ENCODE measurements around the gene SND1.
"Not testable (repeated sequence)": the region's sequence is repeated elsewhere in the genome, so short reads cannot be mapped to it uniquely, and the experiment has no call there.

SND1 gene

DNA sequence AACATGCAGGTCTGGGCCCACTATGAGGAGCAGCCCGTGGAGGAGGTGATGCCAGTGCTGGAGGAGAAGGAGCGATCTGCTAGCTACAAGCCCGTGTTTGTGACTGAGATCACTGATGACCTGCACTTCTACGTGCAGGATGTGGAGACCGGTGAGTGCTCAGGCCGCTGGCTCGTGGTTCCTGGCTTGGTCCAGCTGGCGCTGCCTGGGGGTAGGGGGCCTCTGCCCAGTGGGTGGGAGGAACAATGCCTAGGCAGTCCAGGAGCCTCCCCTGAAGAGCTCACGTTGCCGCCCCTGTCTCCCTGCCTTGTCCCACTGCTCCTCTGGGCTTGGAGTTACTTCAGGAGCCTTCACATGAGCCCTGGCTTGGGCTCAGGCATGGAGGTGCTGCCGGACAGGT lies 429.4 kb downstream of the SND1 start:
- DNase-seq, result no peak

DNA sequence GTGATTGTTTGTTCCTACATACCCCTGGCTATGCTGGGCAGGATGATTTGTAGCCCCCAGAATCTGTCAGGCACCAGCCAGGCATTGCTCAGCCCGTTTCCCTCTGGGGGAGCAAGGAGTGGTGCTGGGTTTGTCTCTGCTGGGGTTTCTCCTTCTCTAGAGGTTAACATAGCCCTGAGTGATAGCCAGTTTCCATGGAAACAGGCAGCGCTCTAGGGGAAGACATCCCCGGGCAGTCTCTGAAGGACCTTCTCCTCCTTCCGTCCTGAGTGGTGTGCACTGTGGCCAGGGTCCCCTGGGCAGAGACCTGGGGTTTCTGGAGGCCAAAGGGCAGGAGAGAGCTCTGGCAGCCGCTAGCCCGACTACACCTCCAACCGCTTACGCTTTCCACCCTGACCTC lies 429.8 kb downstream of the SND1 start:
- no peak for DNase-seq

DNA sequence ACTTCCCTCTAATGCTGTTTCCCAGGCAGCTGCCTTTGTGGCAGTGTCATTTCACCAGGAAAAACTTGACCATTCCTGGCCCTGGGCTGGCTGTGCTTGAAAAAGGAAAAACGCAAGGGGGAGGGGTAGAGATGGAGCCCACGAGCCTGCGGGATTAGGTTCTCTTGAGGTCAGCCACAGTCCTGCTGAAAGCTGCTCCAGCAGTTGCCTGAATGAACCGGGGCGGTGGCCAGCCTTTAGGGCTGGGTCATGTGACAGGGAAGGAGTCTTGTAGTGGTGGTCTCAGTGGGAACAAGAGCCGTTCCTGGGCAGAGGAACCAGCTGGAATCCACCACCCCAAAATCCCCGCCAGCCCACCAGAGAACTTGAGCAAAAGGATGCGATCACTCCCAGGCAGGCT lies 430.4 kb downstream of the SND1 start:
- DNase-seq, result no peak

DNA sequence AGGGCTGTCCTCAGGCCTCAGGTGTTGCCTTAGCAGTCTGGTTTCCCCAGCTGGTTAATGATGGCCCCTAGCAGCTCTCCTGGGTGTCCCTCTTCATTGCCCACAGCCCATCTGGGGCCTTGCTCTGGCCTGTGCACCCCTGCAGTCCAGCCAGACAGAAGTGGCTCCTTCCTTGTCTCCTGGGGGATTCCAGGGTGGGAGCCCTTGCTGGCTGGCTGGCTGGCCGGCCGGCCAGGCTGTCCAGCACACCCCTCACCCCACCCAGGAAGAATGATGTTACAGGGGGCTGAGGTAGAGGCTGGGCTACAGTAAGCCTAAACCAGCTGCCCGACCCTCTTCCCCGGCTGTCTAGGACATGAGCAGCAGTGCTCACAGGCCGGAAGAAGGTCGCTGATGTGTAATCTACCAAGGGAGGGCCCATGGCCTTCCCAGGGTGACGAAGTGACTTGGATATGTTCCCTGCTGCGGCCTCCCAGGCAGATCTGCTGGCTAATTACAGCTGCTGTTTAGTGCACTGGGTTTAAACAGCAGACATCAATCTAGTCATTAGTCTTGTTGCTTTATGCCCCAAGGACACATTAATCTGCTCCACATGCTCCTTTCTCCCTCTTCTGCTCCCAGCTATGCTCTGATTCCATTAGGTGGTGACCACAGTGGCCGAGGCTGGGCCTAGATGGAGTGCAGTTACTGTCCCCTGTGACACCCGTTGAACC lies 433.1 kb downstream of the SND1 start:
- DNase-seq, result no peak

DNA sequence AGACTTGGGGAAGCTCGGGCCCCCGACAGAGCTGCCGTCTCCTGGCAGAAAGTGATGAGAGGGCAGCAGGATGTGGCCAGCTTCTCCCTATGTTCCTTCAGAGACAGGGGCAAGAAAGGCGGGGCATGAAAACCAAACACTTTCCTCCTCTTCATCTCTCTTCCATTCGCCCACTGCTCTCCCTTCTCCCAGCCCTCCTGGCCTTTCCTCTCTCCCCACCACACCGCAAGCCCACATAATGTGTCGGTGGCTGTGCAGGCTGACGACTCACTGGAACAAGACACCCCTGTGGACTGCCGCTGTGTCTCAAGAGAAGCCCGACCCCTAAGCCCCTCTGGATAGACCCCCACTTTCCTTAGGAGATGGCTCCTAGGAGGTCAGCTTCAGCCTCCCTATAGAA lies 438.5 kb downstream of the SND1 start:
- DNase-seq, result no peak

DNA sequence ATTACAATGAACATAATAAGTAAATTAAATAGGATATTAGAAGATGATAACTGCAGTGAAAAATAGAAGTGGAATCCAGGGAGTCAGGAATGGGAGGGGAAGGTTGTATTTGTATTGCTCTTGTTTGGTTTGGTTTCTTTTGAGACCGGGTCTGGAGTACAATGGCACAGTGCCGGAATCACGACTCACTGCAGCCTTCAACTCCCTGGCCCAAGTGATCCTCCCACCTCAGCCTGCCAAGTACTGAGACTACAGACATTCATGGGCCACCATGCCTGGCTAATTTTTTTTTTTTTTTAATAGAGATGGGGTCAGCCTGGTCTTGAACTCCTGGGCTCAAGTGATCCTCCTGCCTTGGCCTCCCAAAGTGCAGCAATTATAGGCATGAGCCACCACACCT lies 439.1 kb downstream of the SND1 start:
- no peak for DNase-seq

DNA sequence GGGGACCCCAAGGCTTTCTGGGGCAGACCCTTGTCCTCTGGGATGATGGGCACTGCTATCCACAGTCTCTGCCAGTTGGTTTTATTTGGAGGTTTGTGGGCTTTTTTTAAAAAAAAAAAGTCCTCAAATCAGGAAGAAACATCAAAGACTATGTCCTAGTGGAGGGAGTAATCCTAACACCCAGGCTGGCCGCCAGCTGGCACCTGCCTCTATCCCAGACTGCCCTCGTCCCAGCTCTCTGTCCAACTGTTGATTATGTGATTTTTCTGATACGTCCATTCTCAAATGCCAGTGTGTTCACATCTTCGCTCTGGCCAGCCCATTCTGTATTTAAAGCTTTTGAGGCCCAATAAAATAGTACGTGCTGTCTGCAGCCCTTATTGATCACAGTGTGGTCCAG lies 440.2 kb downstream of the SND1 start:
- no peak for DNase-seq

DNA sequence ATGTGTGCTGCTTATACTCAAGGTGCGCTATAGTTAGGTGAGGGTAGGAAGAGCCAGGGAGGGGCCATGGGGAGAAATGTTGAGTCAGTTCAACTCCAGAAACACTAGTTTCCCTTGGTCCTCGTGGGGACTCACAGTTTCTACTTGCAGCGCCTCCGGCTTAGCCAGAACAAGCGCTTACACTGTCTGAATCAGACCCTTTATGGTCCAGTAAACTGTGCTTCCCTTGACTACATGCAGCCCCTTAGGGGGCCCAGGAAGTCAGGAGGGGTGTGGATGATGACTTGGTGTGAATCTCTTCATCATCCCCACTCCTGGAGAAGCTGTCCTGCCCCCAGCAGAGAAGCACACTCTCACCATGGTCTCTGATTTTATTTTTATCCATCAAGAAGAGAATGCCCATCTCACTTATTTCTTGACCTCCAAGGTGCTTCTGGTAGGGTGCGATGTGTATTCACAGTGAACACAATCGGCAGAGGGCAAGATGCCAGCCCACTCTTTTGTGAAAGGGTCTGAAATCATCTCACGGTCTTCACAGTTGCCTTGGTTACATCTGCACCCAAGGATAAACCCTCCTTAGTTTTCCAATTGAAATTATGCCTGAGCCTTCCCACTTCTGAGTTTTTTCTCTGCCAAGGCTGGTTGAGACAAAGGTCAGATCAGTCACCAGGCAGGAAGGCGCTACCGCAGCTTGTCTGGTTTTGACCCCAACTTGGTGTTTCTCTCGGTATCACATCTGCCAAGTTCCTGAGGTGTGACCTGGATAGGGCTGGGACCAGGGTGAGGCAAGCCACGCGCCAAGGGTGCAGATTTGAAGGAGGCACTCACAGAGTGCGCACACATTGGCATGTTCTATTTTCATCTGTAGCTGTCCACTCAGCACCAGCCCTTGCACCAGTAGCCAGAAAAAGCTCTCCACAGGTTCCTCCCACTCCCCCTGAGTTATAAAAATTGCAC lies 441.9 kb downstream of the SND1 start:
- no peak for DNase-seq

DNA sequence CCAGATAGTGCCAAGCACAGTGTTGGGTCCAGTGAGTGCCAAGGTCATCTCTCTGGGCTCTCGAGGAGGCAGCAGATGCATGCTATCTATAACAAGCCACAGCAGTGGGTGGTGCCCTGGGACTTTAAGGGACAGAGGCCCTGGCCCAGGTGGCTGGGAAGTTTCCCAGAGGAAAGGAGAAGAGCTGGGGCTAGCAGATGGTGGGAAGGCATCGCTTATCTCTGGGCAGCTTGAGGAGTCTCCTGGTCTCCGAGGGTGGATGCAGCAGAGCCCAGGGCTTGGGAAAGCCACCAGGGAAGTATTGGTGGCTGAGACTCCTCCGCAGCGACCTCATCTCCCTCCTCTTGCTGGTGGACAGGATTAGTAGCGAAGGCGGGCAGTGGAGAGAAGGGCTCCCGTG lies 442.7 kb downstream of the SND1 start:
- no peak for DNase-seq

DNA sequence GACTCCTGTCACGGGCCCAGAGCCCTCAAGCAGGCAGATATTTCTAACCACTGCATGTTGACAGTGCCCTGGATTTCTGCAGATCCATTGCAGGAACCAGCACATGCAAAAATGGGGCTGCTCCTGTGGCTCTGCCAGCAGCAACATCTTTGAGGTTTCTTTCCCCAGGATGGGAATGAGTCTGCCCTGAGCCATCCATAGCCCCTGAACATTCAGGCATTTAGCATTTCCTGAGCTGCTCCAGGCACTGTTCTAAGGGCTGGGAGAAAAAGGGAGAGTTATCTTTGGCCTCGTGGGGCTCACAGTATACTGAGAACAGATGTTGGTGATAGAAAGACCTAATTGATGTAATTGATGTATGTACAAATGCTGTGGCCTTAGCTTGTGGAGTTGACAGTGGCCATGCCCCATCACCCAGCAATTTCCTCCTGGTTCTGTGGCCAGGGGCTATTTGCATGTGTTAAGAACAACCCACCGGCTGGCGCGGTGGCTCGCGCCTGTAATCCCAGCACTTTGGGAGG lies 445.3 kb downstream of the SND1 start:
- DNase-seq, result no peak

DNA sequence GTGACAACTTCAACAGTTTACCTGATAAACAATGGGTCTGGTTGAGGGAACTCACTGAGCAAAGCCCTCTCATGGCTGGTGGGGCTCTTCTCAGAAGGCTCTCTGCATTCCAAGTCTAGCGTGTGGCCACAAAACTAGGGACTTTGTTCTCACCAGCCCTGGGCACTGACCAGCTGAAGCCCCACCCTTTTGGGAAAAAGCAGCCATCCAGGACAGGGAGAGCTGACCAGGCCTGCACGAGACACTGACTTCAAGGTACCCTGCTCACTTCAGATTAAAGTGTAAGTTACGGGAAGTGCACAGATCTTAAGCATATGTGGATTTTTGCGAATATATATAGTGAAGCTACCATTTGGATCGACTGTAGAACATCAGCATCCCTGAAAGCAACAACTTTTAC lies 446.6 kb downstream of the SND1 start:
- DNase-seq, result no peak

DNA sequence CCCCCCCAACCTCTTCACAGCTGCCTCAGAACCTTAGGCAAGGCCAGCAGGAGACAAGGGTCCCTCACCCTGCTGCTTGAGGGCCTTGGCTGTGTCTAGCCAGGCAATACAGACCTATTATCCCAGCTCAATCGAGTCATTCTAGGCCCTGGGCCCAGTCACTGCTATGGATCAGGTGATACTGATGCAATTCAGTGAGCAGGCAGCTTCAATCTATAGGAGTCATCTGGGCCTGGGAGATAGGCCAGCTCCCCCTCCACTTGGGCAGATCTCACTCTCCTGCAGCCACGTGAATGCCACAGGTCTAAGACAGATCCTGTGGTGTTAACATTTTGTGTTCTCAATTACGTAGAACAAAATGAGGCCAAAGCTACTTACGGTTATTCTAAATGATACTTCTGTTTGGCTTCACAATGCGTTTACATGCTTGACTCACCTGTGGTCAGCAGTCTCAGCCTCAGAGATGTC lies 447.2 kb downstream of the SND1 start:
- DNase-seq, result no peak

DNA sequence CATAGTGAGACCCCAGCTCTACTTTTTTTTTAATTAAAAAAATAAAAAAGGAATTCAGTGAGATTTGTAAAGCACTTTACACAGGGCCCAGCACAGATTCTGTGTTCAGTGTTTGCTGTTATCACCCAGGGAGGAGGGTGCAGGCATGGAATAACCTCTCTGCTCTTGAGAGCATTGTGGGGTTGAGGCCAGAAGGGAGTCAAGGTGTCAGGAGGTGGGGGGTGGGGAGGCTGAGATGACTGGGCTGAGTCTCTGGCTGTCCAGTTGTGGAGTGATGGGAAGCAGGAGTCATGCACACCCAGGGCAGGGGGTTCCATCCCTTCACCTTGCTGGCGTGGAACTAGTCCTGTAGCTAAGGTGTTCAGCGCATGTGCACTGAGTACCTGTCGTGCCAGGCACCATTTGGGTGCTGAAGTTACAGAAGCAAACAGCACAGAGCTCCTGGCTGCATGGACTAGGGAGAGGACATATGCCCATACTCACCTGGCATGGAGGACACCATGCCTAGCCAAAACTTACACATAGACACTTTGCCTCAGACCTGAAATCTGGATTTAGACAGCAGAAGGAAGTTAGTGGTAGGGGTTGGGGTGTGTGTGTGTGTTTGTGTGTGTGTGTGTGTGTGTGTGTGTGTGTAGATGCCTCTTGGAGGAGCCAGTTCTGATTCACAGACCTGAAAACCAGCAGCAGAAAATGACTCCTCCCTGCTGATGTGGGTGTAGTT lies 448.4 kb downstream of the SND1 start:
- DNase-seq, result no peak

DNA sequence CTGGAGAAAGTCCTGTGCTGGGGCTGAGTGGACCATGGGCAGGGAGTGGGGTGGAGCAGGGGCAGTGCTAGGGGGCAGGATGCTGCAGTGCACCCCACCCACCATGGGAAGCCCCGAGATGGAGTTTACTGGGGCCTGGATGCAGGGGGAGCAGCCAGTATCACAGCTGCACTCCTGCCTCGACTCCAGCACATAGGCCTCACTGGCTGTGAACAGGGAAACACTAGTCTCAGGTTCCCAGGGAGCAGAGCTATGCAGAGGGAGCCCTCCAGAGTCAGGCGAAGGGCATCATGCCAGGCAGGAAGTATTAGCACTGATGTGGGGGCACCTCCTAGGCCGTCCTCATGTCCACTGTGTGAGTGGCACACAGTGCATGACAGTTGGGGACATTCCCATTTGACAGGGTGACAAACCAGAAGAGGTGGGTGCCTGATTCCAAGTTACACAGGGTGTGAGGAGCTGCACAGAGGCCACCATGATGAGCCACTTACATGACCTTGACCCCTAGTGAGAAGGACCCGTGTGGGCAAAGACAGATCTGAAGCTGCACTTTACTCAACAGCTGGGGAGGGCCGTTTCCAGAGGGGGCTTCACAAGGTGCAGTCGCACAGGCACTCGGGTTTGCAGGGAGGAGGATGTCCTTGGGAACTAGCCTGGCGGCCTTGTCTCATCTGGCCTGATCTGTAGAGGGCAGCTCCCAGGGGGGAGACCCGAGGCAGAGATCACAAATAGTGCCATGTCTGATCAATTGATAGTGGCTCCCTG lies 449.1 kb downstream of the SND1 start:
- DNase-seq, result no peak

DNA sequence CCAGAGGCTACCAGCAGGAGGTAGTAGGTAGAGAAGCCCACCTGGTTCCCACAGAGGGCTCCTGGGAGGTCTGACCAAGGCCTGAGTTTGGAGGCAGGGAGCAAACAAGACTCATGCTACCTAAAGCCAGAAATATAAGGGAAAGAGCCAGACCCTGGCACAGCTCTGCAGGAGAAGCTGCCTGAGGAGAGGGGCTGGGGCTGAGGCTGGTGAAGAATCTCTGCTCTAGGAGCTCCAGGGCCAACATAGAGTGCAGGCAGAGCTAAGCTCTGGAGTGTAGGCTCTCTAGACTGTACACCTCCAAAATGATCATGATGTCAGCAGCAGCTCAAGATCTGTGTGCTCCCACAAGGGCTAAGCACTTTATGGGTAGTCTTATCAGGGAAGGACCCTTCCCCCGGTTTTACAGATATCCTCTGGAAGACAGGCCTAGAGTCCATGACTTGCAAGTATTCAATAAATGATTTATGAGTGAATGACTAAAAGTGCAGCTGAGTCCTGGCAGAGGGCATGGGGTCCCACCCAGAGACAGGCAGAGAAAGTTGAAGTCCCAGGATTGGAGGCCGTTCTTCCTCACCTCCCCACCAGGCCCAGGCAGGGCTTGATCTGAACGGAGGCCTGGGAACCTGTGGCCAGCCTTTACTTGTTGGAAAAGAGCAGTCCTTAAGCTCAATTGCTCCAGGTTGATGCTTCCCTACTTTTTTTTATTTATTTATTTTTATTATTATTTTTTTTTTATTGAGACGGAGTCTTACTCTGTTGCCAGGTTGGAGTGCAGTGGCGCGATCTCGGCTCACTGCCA lies 450.7 kb downstream of the SND1 start:
- no peak for DNase-seq

DNA sequence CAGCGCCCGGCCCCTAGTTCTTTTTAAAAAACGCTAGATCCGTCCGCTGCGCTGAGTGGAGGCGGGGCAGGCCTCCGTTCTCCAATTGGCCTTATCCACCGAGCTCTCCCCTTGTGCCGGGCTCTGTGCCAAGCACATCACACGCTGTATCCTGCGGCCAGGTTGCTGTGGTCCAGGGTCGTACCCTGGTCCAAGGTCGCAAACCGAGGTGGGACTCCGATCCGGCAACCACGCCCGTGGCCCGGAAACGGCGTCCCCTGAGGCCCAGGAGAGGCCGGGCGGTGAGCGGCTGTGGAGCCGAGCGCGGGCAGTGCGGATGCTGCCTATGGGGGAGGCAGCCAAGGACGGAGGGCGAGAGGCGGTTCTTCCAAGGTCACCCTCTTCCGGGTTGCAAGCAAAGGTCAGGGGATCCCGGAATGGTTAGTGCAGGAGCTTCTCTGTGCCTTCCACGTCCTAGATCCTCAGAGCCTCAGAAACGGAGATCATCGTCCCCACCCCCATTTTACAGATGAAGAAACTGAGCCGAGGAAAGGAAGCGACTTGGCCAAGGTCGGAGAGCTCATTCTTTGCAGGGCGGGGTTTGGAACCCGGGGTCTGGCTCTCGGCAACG lies 451.6 kb downstream of the SND1 start:
- no peak for DNase-seq

DNA sequence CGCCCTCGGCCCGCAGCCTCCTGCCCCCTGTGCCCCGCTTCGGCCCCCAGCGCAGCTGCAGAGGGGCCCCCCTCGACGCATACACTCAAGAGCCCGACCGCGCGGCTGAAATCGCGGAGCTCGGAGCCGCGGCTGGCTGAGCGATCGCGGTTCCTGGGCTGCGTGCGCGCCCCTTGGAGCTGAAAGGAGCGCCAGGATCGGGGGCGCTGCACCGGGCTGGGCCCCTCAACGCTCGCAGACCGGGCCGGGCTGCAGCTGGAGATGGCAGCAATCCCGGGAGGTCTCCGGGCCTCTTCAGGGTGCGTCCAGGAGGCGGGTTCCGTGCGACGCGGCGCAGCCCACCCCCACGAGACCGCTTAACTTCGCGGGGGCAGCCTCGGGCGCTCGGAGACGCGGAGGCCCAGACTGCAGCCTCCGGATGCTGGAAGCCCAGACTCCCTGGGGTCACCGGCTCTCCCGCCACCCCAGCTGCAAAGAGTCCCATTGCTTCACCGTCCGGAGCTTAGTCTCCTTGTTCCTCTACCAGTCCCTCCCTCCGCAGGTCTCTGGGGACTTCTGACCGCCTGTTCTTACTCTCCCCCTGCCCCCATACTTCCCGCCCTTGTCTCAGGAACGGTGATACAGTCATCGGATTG lies 452.2 kb downstream of the SND1 start:
- no peak for DNase-seq

DNA sequence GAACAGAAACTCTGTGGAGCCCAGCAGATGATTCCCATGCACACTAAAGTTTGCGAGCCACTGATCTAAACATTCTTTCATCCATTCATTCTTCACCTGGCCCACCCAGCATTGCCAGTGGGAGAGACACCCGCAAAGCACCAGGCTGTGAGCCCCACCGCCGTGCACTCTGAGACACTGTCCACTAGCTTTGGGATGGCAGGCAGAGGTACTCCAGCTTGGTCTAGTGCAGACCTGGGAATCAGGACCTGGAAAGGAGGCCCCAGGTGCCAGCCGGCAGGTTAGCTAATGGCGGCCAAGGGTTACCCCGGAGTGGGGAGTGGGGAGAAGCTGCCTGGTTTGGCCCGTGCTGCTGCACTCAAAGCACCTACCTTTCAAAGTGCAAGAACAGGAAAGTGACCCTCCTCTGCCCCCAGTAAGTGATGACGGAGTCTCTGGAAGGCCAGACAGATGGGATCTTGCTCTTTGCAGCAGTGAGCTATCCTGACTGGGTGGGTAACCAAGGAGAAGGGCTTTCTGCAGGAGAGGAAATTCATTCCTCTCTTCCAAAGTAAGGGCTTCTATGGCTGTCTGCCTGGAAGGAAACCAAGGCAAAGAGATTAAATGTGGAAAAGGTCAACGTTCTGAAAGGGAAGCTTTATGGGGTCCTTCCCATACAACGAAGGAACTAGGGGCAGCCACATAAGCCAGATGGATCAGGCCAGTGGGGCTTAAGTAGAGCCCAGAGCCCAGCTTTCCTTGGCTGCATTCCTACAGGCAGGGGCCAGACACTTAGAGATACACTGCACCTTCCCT lies 453.4 kb downstream of the SND1 start:
- no peak for DNase-seq

DNA sequence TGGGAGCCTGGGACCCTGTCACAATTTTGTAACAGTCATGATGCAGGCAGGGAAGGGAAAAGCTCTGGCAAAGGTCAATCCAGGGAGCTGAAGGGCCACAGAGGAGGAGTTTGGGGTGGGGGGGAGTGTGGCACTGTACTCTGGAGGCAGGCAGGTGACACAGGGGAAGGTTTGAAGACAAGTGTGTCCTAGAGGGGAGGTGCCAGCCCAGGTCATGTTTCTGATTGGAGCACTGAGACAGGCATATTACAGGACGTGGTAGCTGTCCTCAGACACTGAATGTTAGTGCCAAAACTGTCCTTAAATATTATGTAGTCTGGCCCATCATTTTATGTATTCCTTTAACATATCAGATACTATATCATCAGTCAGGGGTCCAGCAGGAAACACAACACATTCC lies 454.8 kb downstream of the SND1 start:
- DNase-seq, result no peak

DNA sequence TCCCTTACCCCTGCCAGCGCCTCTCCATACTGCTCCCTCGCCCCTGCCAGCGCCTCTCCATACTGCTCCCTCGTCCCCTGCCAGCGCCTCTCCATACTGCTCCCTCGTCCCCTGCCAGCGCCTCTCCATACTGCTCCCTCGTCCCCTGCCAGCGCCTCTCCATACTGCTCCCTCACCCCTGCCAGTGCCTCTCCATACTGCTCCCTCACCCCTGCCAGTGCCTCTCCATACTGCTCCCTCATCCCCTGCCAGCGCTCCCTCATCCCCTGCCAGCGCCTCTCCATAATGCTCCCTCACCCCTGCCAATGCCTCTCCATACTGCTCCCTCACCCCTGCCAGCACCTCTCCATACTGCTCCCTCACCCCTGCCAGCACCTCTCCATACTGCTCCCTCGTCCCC lies 455.5 kb downstream of the SND1 start:
- DNase-seq, result not testable (repeated sequence)
